Forelimb muscle (tissue), 1 donor: Measurements from ENCODE around the gene LRRN2. TPM values are rescaled to one million over a fixed set of nuclear protein-coding genes. Genes with fewer than 3 reads are reported as not detected.

Experiments
- DNase-seq: peaks from one replicate; pipeline ENCODE4 v3.0.0-alpha.2; 2013; ENCODE audit warnings: low read depth
- polyA plus RNA-seq: library from polyadenylated mRNA; unstranded; fragments of 120-200 nt; gene quantifications from one replicate; pipeline ENCODE4 v1.2.1, GENCODE V29; 2013; ENCODE audit not compliant: insufficient read length

Gene LRRN2
- polyA plus RNA-seq, 1 donor = 6.8 TPM

- no peak for DNase-seq
Measured at GRCh38 chr1:204712708-204713430, 27.3 kb upstream of the LRRN2 start.

DNA sequence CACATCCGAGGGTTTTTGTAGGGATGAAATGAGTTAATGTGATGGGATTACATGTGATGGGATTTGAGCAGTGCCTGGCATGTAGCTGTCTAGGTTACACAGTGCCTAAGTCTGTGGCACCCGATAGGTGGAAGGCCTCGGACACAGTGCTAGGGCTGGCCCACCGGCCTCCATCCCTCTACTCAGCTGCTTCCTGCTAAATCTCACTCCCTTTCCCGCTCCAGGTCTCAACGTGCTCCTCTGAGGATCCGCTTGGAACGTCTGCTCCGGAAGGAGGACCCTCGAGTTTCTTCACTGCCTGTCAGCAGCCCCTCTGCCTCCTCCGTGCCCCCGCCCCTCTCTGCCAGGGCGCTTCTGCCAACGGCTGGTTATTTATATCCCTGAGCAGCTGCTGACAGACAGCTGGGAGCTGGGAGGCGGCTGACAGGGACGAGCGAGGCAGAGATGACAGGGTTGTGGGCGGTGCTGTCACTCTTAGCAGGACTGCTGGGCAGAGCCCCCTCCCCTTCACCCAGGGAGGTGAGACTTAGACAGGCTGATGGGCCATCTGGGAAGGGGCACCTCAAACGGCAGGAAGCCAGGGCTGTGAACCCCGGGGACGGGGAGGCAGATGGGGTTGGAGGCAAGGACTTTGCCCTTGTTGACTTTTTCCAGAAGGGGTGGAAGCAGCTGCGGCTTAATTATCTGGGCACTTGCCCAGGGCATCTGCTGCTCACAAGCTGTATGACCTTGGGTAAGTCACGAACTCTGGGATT lies 26.6 kb upstream of the LRRN2 start:
- no peak for DNase-seq

DNA sequence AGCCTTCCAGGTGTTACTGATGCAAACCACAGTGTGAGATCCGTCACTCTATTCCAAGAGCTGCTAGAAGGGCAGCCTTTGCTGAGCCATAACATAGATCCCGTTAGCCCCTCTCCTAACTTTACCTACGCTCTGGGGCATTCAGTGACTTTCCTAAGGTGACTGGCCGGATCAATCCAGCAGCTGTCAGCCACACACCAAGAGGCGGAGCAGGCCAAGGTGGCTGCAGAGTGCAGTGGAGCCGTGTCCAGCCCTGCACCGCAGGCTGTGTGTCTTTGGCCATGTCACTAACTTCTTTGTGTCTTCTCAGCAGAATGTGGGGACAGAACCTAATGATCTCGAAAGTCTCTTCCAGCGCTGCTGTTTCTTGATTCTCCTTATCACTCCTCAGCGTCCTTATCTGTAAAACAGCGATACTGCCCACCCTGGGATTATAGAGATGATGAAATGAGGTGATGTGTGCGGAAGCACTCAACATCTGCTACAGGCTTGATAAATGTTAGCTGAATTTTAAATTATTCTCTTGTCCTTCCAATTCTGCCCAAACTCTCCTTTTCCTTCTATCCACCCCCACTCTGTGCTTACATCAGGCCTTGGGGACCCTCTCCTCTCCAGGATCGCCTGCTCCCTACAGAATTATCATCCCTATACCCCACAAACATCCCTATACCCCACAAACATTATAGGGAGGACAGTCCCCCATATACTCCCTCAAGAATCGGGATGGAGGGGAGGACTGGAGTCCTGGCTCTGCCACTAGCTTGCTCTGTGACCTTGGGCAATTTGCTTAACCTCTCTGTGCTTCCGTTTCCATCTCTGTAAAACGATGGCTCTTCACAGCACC lies 25.8 kb upstream of the LRRN2 start:
- no peak for DNase-seq

DNA sequence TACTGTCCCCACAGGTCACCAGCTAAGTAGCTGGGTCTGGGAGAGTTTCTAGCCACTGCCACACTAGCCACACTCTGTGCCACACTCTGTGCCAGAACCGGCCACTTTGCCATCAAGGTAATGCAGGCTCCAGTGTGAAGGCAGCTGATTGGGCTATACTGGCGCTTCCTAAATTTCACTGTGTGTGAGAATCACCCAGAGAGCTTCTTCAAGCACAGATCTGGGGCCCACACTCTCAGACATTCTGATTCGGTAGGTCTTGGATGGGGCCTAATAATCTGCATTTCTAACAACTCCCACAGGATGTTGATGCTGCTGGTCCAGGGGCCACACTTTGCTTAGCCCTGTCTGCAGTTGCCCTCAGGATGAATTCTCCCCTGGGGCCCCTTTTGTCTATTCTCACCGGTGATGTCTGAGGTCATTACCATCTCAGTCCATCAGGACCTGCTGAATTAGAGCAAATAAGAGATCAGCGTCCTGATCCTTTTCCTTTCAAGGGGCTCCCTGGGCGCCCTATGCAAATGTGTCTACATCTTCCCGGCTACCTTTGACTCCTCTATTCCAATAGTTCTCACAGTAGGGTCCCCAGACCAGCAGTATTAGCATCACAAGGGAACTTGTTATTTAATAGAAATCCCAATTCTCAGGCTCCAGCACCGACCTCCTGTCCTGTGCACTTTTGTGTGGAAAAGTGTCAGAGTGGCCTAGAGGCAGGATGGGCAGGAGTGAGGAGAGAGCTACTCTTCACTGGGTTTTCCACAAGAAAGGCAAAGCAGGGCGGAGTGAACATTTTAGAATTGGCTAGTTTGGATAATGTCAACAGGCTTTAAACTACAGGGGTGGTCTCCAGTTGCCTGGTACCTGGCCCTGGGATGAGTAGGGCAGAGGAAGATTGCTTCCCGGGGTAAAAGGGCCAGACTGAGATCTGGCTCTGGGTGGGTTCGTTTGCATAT lies 24.7 kb upstream of the LRRN2 start:
- no peak for DNase-seq

- DNase-seq = no peak
Measured at GRCh38 chr1:204709021-204709420, 23.5 kb upstream of the LRRN2 start.

DNA sequence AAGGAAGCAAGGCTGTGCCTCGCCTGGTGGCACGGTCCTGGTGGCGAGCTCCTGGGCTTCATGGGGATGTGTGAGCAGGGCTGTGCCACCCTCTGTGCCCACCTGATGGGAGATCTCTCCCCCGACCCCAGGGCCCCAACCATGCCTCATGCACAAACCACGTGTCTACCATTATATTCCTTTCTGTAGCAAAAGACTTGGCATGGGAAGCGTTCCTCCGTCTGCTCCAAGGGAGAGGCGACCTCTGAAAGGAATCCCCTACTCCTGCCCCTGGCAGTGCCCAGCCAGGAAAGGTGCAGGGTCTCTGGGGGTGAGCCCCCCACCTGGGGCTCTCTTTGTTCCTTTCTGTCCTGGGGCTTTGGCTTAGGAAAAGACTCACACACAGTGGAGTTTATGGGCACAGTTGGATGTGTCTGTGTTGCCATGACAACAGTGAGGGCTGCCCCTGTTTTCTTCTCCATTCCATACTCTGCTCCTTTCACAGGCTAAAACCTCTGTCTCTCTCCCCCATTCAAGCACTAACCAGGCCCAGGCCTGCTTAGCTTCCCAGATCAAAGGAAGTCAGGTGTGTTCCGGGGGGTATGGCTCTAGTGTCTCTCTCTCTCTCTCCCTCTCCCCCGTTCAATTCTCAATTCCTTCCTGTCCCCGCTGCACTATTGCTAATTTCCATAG lies 21.4 kb upstream of the LRRN2 start:
- no peak for DNase-seq

GRCh38 chr1:204705888-204706837 lies 20.6 kb upstream of the LRRN2 start:
- no peak for DNase-seq

- no peak for DNase-seq
Measured at GRCh38 chr1:204705493-204705811, 19.9 kb upstream of the LRRN2 start.

- DNase-seq = no peak
Measured at GRCh38 chr1:204704794-204705492, 19.4 kb upstream of the LRRN2 start.

GRCh38 chr1:204703826-204704612 lies 18.5 kb upstream of the LRRN2 start:
- DNase-seq = no peak

GRCh38 chr1:204703268-204703664 lies 17.7 kb upstream of the LRRN2 start:
- DNase-seq = no peak

DNA sequence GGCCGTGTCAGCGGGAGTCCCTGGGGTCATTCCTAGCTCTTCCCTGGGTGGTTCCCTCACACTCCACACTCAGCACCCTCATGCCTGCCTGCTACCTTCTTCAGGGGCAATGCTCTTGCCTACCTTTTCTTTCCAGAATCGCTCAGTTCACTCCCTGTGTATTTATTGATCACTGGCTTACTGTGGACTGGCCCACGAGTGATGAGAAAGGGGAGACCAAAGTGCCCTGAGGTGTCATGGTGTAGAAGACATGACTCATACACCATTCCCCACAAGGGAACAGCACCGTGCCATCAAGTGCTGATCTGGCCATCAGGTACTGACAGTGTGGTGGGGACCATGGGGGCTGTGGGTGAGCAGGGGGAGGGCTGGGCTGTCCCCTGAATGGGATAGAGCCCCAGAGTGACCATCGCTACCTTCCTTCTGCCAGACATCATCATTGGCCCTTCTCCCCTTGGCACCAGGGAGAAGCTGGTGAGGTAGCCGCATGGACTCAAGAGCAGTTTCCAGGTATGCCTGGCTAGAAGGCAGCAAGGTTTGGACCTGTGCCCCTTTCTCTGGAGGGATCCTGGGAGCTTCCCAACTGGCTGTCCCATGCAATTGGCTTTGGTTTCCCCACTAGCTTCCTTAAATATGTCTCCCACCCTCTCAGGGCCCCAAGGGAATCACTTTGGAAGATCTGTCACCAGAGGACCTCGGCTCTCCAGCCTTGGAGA lies 17.2 kb upstream of the LRRN2 start:
- no peak for DNase-seq

DNA sequence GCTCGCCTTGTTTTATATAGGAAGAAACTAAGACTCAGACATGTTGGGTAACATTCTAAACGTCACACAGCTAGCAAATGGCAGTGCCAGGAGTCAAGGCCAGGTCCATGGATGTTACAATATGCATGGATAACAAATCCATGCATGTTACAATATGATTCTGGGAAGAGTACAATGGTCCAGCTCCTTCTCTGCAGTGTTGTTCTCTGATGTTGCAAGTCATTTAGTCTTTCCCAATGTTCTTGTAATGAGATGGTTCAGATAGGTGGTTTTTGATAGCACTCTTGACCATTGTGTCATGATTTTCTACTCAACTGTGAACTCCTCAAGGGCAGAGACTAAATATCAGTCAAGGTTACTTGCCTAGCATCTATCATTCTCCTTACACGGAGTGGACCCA lies 15.7 kb upstream of the LRRN2 start:
- no peak for DNase-seq

- no peak for DNase-seq
Measured at GRCh38 chr1:204697893-204698292, 12.4 kb upstream of the LRRN2 start.

DNA sequence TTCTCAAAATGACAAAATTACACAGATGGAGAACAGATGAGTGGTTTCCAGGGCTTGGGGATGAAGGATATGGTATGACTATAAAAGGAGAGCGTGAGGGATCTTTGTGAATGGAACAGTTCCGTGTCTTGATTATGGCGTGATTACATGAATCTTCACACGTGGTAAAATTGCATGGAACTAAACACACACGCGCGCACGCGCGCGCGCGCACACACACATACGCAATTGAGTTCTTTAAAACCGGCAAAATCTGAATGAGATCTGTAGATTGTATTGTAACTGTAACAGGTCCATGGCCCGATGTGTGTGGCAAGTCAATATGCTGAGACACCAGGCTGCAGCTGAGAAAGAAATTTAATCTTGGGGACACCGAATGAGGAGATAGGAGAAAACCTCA lies 11.1 kb upstream of the LRRN2 start:
- DNase-seq = no peak

GRCh38 chr1:204695692-204696091 lies 10.2 kb upstream of the LRRN2 start:
- DNase-seq = no peak

DNA sequence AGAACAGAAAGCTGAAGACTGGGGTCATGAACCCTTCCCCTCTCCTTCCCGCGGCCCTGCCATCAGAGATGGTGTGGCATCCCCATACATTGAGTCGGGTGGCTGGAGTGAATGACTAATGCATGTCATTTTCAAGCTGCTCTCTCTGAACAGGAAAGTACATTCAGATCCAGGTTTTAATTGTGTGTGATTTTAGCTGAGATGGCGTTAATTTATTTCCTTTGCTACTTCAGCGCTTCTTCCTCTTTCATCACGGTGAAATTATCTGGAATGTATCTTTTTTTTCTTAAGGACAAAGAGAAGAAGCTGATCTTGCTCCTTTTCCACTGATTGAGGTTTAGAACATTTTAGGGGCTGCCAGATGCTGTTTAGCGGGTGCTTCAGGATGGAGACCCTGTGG lies 8.6 kb upstream of the LRRN2 start:
- no peak for DNase-seq
